ENCODE measurements around the gene TAF11L14.
"Not testable (repeated sequence)": the region's sequence is repeated elsewhere in the genome, so short reads cannot be mapped to it uniquely, and the experiment has no call there.

The TAF11L14 gene

DNA sequence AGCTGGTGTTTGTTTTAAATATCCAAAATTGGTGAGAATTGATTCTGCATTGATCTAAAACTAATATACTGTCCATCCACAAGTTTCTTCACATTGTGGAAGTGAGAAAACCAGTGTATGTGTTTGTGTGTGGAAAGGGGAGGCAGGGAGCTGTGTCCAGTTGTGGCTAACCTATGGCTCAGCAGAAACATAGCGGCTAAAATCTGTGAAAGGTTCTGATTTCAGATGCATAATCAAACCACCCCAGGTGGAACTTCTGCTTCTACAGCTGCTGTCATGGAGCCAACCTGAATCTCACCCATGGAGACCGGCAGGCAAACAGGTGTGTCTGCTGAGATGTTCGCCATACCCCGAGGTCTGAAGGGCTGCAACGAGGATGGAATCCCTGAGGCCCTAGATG is at the start of gene TAF11L14:
Gene TAF11L14 (plus strand): TSS at position 301 of the 400 bp plus-strand sequence.
- DNase-seq: no peak

DNA sequence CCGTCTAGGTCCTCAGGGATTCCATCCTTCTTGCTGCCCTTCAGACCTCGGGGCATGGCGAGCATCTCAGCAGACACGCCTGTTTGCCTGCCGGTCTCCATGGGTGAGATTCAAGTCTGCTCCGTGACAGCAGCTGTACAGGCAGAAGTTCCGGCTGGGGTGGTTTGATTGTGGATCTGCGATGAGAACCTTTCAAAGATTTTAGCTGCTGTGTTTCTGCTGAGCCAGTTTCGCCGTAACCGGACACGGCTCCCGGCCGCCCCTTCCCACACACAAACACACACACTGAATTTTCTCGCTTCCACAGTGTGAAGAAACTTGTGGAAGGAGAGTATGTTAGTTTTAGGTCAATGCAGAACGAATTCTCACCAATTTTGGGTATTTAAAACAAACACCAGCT is 48.6 kb upstream of the TAF11L14 start, which contains the start of gene TAF11L7:
Gene TAF11L7 (minus strand): TSS at position 101 of the 400 bp plus-strand sequence.
- DNase-seq: not testable (repeated sequence)

DNA sequence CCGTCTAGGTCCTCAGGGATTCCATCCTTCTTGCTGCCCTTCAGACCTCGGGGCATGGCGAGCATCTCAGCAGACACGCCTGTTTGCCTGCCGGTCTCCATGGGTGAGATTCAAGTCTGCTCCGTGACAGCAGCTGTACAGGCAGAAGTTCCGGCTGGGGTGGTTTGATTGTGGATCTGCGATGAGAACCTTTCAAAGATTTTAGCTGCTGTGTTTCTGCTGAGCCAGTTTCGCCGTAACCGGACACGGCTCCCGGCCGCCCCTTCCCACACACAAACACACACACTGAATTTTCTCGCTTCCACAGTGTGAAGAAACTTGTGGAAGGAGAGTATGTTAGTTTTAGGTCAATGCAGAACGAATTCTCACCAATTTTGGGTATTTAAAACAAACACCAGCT is 43.4 kb upstream of the TAF11L14 start, which contains the start of gene TAF11L8:
Gene TAF11L8 (minus strand): TSS at position 101 of the 400 bp plus-strand sequence.
- not testable (repeated sequence) for DNase-seq

DNA sequence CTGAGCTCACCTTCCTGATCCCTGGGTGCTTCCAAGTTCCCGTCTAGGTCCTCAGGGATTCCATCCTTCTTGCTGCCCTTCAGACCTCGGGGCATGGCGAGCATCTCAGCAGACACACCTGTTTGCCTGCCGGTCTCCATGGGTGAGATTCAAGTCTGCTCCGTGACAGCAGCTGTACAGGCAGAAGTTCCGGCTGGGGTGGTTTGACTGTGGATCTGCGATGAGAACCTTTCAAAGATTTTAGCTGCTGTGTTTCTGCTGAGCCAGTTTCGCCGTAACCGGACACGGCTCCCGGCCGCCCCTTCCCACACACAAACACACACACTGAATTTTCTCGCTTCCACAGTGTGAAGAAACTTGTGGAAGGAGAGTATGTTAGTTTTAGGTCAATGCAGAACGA is 40.0 kb upstream of the TAF11L14 start, which contains the start of gene TAF11L9:
Gene TAF11L9 (minus strand): TSS at position 140 of the 400 bp plus-strand sequence.
- not testable (repeated sequence) for DNase-seq

DNA sequence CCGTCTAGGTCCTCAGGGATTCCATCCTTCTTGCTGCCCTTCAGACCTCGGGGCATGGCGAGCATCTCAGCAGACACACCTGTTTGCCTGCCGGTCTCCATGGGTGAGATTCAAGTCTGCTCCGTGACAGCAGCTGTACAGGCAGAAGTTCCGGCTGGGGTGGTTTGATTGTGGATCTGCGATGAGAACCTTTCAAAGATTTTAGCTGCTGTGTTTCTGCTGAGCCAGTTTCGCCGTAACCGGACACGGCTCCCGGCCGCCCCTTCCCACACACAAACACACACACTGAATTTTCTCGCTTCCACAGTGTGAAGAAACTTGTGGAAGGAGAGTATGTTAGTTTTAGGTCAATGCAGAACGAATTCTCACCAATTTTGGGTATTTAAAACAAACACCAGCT is 36.5 kb upstream of the TAF11L14 start, which contains the start of gene TAF11L10:
Gene TAF11L10 (minus strand): TSS at position 101 of the 400 bp plus-strand sequence.
- DNase-seq: not testable (repeated sequence)

DNA sequence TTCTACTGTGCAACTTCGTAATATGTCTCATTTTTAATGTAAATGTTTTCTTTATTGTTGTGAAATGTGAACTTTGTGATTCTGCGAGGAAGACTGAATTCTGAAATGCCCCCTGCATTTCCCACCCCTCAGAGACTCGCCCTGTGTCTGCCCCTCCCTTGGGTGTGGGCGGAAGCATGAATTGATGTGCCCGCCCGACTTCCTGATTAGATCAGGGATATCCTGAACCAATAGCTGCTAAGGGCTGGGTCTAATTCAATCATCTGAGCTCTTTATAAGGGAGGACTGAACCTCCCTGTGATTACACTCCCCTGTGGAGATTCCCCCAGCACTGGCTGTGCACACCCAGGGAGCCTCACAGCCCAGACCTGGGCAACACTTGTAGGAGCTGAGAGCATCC is 30.4 kb upstream of the TAF11L14 start, which contains the start of gene TAF11L11:
Gene TAF11L11 (plus strand): TSS at position 304 of the 400 bp plus-strand sequence.
- not testable (repeated sequence) for DNase-seq

DNA sequence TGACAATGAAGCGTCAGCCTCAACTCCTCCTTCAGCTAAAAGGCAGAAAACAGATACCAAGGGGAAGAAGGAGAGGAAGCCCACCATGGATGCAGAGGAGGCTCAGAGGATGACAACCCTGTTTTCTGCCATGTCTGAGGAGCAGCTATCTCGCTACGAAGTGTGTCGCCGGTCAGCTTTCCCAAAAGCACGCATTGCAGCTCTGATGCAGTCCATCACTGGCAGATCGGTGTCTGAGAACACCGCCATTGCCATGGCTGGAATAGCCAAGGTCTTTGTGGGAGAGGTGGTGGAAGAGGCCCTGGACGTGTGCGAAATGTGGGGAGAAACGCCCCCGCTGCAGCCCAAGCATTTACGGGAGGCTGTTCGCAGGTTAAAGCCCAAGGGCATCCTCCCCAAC is 29.3 kb upstream of the TAF11L14 start:
- no peak for DNase-seq

DNA sequence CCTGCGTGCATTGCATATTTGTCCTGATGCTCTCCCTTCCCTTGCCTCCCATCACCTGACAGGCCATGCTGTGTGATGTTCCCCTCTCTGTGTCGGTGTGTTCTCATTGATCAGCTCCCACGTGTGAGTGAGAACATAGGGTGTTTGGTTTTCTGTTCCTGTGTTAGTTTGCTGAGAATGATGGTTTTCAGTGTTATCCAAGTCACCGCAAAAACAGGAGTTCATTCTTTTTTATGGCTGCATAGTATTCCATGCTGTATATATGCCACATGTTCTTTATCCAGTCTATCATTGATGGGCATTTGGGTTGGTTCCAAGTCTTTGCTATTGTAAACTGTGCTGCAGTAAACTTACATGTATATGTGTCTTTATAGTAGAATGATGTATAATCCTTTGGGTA is 26.8 kb upstream of the TAF11L14 start:
- not testable (repeated sequence) for DNase-seq

DNA sequence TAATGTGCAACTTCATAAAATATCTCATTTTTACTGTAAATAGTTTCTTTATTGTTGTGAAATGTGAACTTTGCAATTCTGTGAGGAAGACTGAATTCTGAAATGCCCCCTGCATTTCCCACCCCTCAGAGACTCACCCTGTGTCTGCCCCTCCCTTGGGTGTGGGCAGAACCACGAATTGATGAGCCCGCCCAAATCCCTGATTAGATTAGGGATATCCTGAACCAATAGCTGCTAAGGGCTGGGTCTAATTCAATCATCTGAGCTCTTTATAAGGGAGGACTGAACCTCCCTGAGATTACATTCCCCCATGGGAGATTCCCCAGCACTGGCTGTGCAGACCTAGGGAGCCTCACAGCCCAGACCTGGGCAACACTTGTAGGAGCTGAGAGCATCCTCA is 24.2 kb upstream of the TAF11L14 start, which contains the start of gene TAF11L12:
Gene TAF11L12 (plus strand): TSS at position 301 of the 400 bp plus-strand sequence.
- not testable (repeated sequence) for DNase-seq

DNA sequence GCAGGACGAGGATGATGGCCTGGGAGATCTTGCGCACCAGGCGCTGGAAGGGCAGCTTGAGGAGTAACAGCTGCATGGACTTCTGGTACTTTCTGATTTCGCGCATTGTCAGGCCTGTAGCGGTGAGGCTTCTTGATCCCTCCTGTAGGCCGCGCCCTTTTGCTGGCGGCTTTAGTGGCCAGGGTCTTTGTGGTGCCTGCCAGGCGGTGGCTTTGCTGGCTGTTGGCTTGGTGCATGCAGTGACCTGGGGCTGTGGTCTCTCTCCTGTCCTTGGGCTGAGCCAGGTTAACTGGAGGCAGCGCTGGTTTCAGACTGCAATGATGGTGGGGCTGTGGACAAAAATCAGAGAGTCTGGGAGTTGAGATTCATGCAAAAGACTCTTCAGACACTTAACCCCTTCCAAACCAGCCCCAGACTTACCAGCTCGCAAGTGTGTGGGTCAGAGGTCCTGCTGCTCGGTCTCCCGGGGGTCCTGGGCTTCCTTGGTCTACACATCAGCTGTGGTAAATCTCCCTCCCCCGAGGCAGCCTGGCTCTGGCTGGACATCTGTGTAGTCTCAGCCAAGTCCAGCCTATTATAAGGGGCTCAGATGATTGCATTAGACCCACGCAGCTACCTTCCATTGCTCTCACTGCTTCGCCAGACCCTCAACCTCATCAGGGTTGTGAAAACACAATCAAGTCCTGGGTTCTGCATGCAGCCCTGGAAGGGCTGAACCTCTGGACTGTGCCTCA is 19.2 kb upstream of the TAF11L14 start:
- no peak for DNase-seq

DNA sequence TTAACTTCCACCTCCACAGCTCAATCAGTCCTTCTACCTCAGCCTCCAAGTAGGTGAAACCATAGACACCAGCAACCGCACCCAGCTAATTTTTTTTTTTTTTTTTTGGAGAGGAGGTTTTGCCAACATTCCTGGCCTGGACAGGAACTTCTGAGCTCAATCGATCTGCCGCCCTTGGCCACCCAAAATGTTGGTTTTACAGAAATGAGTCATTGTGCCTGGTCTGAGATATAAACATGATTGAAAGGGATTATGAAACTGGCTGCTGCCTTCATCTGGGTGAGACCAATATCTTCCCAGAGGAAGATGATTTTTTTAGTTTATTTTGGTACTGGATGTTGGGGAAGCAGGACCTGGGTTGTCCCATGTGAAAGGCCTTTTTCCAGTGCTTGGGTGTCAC is 14.9 kb upstream of the TAF11L14 start:
- no peak for DNase-seq

DNA sequence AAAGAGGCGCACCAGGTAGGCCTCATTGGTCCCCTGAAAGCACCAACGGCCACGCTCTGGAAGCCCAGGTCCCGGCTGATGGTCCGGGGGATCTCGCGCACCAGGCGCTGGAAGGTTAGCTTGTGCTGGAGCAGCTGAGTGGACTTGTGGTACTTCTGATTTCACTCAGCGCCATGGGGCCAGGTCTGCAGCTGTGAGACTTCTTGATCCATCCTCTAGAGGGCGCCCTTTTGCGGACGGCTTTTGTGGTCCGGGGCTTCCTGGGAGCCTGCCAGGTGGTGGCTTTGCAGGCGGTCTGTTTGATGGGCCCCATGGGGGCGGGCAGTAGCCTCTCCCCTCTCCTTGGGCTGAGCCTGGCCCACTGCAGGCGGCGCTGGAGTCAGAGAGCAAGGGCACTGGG is 13.6 kb upstream of the TAF11L14 start:
- no peak for DNase-seq

DNA sequence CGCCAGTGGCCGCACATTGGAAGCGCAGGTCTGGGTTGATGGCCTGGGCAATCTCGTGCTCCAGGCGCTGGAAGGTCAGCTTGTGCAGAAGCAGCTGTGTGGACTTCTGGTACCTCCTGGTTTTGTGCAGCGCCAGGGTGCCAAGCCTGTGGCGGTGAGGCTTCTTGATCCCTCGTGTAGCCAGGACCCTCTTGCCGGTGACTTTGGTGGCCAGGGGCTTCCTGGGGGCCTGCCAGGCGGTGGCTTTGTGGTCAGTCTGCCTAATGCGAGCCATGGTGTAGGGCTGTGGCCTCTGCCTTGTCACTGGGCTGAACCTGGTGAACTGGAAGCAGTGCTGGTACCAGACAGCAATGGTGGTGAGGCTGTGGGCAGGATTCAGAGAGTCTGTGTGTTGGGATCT is 8.6 kb upstream of the TAF11L14 start:
- DNase-seq: no peak

DNA sequence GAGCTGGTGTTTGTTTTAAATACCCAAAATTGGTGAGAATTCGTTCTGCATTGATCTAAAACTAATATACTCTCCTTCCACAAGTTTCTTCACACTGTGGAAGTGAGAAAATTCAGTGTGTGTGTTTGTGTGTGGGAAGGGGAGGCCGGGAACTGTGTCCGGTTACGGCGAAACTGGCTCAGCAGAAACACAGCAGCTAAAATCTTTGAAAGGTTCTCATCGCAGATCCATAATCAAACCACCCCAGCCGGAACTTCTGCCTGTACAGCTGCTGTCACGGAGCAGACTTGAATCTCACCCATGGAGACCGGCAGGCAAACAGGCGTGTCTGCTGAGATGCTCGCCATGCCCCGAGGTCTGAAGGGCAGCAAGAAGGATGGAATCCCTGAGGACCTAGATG is 2.5 kb upstream of the TAF11L14 start, which contains the start of gene TAF11L13:
Gene TAF11L13 (plus strand): TSS at position 301 of the 400 bp plus-strand sequence.
- DNase-seq: not testable (repeated sequence)

DNA sequence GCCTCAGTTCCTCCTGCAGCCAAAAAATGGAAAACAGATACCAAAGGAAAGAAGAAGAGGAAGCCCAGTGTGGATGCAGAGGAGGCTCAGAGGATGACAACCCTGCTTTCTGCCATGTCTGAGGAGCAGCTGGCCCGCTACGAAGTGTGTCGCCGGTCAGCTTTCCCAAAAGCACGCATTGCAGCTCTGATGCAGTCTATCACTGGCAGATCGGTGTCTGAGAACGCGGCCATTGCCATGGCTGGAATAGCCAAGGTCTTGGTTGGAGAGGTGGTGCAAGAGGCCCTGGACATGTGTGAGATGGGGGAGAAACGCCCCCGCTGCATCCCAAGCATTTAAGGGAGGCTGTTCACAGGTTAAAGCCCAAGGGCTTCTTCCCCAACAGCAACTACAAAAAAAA is 15.0 kb downstream of the TAF11L14 start:
- DNase-seq: not testable (repeated sequence)

DNA sequence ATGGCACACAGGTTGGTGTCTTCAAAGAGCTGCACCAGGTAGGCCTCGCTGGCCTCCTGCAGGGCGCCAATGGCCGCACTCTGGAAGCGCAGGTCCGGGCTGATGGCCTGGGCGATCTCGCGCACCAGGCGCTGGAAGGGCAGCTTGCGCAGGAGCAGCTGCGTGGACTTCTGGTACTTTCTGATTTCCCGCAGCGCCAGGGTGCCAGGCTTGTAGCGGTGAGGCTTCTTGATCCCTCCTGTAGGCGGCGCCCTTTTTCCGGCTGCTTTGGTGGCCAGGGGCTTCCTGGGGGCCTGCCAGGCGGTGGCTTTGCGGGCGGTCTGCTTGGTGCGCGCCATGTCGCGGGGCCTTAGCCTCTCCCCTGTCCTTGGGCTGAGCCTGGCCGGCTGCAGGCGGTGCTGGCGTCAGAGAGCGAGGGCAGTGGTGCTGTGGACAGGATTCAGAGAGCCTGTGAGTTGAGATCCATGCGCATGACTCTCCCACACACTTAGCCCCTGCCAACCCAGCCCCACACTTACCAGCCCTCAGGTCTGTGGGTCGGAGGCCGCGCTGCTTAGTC is 21.0 kb downstream of the TAF11L14 start:
- DNase-seq: not testable (repeated sequence)

DNA sequence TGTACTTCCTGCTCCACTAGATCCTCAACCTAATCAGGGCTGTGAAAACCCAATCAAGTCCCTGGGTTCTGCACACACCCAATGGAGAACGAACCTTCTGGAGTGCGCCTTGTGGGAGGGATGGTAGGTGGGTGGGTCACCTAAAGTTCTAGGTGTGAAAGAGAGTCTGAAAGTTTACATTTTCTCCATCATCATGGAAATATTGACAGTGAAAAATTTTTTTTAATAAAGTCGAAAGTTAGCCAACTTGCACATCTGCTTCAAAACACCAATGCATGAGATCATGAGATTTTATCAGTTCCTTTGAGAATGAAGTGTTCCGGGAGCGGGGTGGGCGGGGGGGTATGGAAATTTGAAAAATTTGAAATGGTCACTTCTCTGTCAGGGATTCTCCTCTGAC is 21.7 kb downstream of the TAF11L14 start:
- DNase-seq: no peak

DNA sequence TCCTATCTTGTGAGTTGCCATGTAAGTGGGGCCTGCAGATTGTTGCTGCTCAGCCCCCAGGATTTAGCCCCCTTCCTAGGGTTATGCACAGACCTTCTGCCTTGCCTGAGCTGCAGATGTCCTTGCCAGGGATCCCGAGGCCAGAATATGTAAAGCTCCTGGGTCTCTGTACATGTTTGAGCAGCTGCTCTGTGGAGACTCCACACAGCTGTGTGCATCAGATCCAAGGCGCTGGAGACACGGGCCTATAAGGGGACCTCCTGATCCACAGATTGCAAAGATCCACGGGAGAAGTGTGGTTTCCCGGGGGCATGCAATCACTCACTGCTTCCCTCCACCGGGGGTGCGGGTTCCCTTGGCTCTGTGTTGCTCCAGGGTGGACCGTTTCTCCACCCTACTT is 28.9 kb downstream of the TAF11L14 start:
- no peak for DNase-seq

DNA sequence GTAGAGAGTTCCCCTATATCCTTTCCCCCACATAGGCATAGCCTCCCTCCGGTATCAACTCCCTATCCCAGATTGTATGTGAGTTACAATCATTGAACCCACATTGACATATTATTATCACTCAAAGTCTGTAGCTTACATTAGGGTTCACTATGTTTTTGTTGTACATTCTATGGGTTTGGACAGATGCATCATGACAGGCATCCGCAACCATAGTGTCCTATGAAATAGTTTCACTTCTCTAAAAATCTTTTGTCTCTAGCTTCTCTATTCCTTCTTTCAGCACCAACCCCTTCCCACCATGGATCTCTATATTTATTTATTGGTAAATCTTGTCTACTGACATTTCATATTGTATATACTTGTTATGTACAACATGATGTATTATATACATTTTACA is 31.6 kb downstream of the TAF11L14 start:
- DNase-seq: no peak

DNA sequence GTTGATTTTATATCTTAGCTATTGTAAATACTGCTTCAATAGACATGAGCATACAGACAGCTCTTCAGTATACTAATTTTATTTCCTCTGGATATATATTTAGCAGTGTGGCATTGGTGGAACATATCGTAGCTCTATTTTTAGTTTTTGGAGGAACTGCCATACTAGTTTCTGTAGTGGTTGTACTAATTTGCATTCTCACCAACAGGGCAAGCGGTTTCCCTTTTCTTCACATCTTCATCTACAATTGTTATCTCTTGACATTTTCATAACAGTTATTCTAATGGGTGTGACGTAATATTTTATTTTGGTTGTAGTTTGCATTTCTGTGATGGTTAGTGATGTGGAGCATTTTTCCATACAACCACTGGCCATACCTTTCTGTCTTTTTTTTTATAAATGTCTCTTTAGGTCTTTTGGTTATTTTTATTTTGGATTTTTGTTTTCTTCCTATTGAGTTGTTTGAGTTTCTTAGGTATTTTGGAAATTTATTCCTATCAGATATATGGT is 32.5 kb downstream of the TAF11L14 start:
- no peak for DNase-seq

DNA sequence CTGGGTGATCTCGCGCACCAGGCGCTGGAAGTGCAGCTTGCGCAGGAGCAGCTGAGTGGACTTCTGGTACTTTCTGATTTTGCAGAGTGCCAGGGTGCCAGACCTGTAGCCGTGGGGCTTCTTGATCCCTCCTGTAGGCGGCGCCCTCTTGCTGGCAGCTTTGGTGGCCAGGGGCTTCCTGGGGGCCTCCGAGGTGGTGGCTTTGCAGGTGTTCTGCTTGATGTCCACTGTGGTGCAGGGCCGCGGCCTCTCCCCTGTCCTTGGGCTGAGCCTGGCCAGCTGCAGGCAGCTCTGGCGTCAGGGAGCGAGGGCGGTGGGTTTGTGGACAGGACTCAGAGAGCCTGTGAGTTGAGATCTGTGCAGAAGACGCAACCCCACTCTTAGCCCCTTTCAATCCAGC is 36.1 kb downstream of the TAF11L14 start:
- no peak for DNase-seq

DNA sequence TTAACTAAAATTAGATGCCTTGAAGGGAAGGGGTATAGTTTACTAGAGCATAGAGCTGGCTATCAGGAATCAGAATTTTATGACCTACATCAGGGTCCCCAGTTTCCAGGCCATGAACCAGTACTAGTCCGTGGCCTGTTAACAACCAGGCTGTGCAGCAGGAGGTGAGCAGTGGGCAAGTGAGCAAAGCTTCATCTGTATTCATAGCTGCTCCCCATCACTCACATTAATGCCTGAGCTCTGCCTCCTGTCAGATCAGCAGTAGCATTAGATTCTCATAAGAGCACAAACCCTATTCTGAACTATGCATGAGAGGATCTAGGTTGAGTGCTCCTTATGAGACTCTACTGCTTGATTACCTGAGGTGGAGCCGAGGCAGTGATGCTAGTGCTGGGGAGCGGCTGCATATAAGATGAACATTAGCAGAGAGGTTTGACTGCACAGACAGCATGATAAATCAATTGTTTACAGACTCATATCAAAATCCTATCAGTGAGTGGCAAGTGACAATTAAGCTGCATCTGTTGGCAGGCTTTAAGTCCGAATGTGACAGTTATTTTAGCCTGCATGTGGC is 44.6 kb downstream of the TAF11L14 start:
- DNase-seq: no peak

DNA sequence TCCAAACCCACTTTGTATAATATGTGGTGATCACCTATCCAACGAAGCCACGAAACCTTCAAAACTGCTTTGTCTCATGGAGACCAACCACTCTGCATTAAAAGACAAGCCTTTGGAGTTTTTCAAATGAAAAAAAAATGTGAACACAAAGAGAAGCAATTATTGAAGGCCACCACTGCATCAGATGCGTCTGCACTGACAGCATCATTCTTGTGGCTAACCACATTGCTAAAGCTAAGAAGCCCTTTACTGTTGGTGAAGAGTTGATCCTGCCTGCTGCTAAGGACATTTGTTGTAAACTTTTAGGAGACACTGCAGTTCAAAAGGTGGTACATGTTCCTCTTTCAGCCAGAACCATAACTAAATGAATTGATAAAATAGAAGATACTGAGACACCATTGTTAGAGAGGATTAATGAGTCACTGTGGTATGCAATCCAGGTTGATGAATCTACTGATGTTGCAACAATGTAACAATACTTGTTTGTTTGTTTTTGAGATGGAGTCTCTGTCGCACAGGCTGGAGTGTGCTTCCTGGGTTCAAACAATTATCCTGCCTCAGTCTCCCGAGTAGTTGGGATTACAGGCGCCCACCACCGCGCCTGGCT is 45.4 kb downstream of the TAF11L14 start:
- no peak for DNase-seq
